ENCODE results near the gene WTIP.

- TF ChIP-seq CTCF (IDR thresholded peaks at IDR 0.05) (no peak), POLR2A (IDR thresholded peaks at IDR 0.05) (no peak)
These were observed 2.2 kb upstream of the WTIP start for GRCh38 chr19:34479396-34479795.
